Erythroblast (primary cell): ENCODE results near the gene TRPM5.

Experiments used
- DNase-seq, 2 experiments: peaks; one replicate each; lab custom pipeline; 2025; lab: John Stamatoyannopoulos, UW
- GATA1 ChIP-seq: IDR thresholded peaks from 2 replicates; pipeline ENCODE4 v1.6.1; 2011; ENCODE audit warnings: low read depth, mild to moderate bottlenecking, control low read depth, low read length, moderate library complexity
- POLR2A ChIP-seq: IDR thresholded peaks from 2 replicates; pipeline ENCODE4 v1.6.1; 2011; ENCODE audit warnings: mild to moderate bottlenecking, low read length

Gene TRPM5

DNA sequence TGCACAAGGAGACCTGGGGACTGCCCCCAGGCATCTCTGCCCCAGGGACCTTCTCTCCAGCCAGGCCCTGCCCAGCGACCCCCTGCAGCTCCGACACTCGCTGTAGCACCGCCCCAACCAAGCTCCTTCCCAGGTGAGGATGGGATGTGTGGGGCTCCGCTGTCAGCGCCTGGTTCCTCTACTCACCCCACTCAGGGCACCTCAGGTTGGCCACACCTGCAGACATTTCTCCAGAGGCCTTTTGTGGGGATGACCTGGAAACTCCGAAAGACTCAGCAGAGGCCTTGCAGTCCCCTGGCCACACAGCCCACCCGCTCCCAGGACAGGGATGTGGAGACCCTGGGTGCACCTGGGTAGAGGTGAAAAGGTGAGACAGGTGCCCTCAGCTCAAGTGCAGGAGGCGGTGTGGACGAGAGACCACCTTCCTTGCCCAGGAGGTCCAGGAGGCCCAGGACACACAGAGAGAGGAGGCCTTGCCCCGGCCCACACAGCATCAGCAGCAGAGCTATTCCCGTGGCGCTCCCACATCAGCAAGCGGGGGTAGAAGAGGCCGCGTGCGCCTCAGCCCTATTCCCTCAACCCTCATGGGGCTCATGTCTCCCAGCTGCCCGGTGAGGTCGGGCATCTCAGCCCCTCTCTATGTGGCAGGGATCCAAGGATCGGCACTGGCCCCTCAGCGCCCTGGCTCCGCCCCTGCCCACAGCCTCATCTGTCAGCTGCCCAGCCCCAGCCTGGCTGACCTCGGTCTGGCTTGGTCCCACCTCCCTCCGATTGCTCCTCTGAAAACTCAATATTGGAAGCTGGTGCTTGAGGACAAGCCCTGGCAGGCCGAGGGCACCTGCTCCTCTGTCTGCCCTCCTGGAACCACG, 20.9 kb downstream of the TRPM5 start:
- no peak for DNase-seq
- TF ChIP-seq GATA1 (no peak), POLR2A (no peak)

DNA sequence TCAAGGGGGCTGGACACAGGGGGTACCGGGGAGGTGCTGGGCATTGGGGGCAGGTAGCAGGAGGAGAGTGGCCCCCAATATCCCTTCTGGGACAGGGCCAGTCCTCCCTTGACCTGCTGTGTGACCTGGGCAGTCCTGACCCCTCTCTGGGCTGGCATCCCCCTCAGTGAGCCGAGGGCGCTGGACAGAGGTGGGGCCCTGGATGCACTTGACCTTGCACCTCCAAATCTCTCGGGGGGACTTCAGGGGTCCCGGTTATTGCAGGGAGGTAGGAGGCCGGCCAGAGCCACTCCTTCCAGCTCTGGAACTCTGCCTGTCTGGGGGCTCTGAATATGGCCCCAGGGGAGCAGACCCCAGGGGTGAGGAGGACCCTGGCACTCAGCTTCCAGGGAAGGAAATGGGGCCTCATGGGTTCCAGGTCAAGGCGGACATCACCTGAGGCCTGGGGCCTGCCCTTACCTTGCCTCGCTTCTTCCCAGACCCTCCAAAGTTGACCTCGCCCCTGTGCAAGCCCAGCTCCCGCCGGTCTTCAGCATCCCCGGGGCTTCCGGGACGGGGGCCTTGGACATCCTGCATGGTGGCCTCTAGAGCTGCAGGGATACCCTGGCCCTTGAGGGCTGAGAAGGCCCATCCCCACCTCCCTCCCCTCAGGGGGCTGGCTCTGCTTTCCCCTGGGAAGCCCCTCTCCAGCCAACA, 21.7 kb downstream of the TRPM5 start:
- TF ChIP-seq POLR2A: no peak
- no peak for TF ChIP-seq GATA1
- DNase-seq: no peak

DNA sequence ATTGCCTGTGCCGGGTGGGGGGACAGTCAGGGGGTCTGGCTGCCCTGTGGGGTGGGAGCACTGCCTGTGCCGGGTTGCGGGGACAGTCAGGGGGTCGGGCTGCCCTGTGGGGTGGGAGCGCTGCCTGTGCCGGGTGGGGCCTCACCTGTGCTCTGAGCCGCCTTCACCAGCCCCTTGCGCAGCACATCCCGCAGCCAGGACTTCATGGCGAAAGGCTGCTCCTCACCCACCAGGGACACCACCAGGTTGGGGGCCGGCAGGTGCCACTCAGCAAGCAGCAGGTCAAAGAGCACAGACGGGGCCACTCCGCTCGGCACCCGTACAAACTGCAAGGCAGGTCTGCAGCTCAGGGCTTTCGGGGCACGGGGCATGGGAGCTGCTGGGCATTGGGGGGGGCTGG, 22.3 kb downstream of the TRPM5 start:
- TF ChIP-seq GATA1: no peak
- no peak for TF ChIP-seq POLR2A
- no peak for DNase-seq

- no peak for DNase-seq
- TF ChIP-seq GATA1: no peak
- no peak for TF ChIP-seq POLR2A
Observed at GRCh38 chr11:2421226-2421994, 22.9 kb downstream of the TRPM5 start.

- no peak for TF ChIP-seq GATA1
- TF ChIP-seq POLR2A: no peak
- DNase-seq: peak; percentile 71 to 86
Observed at GRCh38 chr11:2420502-2421225, 23.6 kb downstream of the TRPM5 start.

- peak; percentile 79 to 87 for DNase-seq
- TF ChIP-seq GATA1 (no peak), POLR2A (no peak)
Observed at GRCh38 chr11:2419638-2420501, 24.4 kb downstream of the TRPM5 start.

- TF ChIP-seq POLR2A (no peak), GATA1 (no peak)
- DNase-seq: no peak
Observed at GRCh38 chr11:2418693-2419360, 25.5 kb downstream of the TRPM5 start.

DNA sequence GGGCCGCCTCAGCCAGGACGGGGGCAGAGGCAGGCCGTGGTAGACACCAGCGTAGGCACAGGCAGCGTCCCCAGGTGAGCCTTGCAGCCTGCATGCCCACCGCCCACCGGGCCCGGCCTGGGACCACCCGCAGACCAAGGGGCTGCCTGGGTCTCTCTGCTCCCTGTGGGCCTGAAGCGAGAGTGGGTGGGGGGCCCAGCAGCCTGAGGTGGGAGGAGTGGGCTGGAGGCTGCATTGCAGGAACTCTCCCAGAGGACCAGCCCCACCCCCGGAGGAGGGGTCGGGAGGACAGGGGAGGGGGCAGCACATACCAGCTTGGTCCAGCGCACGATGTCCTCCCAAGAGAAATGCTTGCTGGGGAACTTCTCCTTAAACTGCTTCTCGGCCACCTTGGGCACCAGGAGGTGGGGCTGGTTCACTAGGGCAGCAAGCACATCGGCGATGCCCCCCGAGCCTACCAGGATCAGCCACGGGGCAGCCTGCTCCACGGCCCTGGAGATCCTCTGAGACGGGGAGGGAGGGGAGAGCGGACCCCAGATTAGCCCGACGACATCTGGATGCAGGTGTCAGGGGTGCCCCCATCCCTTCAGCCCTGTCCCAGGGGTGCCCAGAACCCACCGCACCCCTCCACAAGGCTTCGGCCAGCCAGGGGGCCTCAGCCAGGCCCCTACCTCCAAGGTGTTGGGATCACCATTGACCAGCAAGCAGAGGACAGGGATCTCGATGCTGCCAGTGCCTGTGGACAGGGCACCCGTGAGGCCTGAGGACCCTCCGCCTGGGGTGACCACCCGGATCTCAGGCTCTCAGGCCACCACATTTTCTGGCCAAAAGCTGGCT, 26.2 kb downstream of the TRPM5 start:
- TF ChIP-seq POLR2A (no peak), GATA1 (no peak)
- DNase-seq: no peak

- TF ChIP-seq POLR2A (no peak), GATA1 (no peak)
- DNase-seq: no peak
Observed at GRCh38 chr11:2416765-2417164, 27.5 kb downstream of the TRPM5 start.

- TF ChIP-seq GATA1 (no peak), POLR2A (no peak)
- peak in 1 of 2 experiments; percentile 10 for DNase-seq
Observed at GRCh38 chr11:2415601-2416380, 28.5 kb downstream of the TRPM5 start.
